Activated naive CD4-positive, alpha-beta T cell treated with anti-CD3 and anti-CD28 coated beads, Interleukin-2, amount 50 U/mL, for 72 hours (primary cell): Measurements from ENCODE around the gene RAB3GAP1. TPM values are rescaled to one million over a fixed set of nuclear protein-coding genes. Genes with fewer than 3 reads are reported as not detected.
A peak's percentile ranks its signal among the peaks of the same experiment; 100 is the strongest.
"Not testable (repeated sequence)": the region's sequence is repeated elsewhere in the genome, so short reads cannot be mapped to it uniquely, and the experiment has no call there.

ENCODE experiments used
- ATAC-seq, 2 donors: fragments of 150-1000 bp; cut with Tn5 transposase; 2 replicates each; pipeline ENCODE4 v1.10.0; 2021; ENCODE audit warnings: mild to moderate bottlenecking in 2 of 2, moderate library complexity in 2 of 2
- DNase-seq, 2 donors: peaks; one replicate each; pipeline ENCODE4 v3.0.0; 2021 to 2022; ENCODE audit warnings: low spot score in 2 of 2
- H3K27ac Mint-ChIP-seq, 2 donors: one replicate each; pipeline ENCODE4 v1.8.0; 2022; ENCODE audit warnings: mild to moderate bottlenecking in 2 of 2, mixed read lengths in 2 of 2
- H3K36me3 Mint-ChIP-seq, 2 donors: one replicate each; pipeline ENCODE4 v1.8.0; 2022; ENCODE audit warnings: mixed read lengths in 2 of 2
- H3K9me3 Mint-ChIP-seq, 2 donors: one replicate each; pipeline ENCODE4 v1.8.0; 2022; ENCODE audit warnings: mixed read lengths in 2 of 2
- total RNA-seq, 2 donors: library from RNA; stranded (reverse); gene quantifications; one replicate each; pipeline ENCODE4 v1.2.3, GENCODE V29; 2022

RAB3GAP1 gene
- total RNA-seq, 2 donors from 2014 or later: 18.8 to 36.2 TPM

DNA sequence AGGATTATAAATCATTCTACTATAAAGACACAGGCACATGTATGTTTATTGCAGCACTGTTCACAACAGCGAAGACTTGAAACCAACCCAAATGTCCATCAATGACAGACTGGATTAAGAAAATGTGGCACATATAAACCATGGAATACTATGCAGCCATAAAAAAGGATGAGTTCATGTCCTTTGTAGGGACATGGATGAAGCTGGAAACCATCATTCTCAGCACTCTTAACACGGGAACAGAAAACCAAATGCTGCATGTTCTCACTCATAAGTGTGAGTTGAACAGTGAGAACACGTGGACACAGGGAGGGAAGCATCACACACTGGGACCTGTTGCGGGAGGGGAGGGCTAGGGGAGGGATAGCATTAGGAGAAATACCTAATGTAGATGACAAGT lies 37.5 kb downstream of the RAB3GAP1 start:
- H3K27ac Mint-ChIP-seq, DNase-seq, ATAC-seq: not testable (repeated sequence)
- peaks cover 0 to 14% of the 10 kb centered on the region in 2 donors for H3K9me3 Mint-ChIP-seq
- H3K36me3 Mint-ChIP-seq: peaks cover 11 to 56% of the 10 kb centered on the region in 2 donors

DNA sequence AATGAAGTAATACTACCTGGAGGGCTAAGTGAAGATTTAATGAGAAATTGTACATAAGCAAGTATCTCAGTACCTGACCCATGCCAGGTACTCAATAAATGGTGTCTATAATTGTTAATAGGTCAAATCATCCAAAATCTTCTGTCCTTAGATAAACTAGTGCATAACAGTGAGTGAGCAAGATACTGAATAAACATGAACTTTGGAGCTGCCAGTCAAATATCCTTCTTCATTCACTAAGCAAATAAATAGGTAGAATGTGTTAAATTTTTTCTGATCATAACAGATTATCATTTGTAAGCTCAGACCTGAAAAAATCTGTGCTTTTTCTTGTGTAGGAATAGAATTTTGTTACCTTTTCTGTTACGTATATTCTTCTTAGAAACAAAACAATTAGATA lies 39.6 kb downstream of the RAB3GAP1 start:
- DNase-seq: no peak
- H3K27ac Mint-ChIP-seq: no peak overlapping the region
- H3K36me3 Mint-ChIP-seq: peaks cover 17 to 51% of the 10 kb centered on the region in 2 donors
- H3K9me3 Mint-ChIP-seq: no peaks in the 10 kb centered on the region
- ATAC-seq: no peak

DNA sequence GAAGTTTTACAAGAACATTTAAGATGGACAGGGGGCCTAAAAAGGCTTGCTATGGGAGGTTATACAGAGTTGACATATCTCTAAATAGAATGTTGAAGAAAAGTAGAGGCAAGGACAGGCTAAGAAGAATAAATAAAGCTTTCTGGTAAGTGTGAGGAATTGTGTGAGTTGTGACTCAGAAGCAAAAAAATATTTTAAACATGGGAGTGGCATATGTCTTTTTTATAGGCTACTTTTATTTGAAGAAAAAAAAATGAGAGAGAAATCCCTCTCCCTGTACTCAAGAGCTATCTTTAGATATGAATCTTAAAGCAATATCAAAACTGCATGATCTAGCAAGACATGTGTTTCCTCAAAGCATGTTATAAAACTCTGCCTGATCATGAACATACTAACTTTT lies 41.1 kb downstream of the RAB3GAP1 start:
- H3K9me3 Mint-ChIP-seq: no peaks in the 10 kb centered on the region
- H3K36me3 Mint-ChIP-seq: peaks cover 17 to 41% of the 10 kb centered on the region in 2 donors
- ATAC-seq: no peak
- no peak for DNase-seq
- peak overlapping the region in 1 of 2 donors; percentile 43 for H3K27ac Mint-ChIP-seq

DNA sequence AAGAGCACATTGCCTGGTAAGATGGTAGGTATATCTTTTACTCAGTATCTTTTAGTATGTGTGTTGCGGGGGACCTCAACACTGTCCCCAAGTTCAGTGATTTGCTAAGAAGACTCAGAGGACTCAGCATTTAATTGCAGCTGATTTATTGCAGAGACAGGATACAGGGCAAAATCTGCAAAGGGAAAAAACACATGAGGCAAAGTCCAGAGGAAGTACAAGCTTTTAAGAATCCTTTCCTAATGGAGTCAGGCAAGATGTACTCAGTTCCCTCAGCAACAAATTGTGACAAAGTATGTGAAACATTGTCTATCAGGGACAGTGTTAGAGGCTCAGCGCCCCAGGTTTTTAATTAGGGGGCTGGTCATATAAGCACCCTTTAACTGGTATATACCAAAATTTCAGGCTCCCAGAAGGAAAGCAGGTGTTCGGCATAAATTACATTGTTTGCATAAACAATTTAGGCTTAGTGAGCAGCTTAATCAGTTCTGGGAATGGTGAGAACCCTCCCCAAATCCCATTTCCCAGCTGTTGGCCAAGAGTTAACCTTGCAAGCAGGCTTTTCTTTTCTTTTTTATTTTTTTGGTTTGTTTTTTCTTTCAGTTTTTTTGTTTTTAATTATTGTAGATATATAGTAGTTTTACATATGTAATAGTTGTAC lies 41.7 kb downstream of the RAB3GAP1 start:
- ATAC-seq: no peak
- DNase-seq: no peak
- no peaks in the 10 kb centered on the region for H3K9me3 Mint-ChIP-seq
- no peak overlapping the region for H3K27ac Mint-ChIP-seq
- peaks cover 17 to 35% of the 10 kb centered on the region in 2 donors for H3K36me3 Mint-ChIP-seq

DNA sequence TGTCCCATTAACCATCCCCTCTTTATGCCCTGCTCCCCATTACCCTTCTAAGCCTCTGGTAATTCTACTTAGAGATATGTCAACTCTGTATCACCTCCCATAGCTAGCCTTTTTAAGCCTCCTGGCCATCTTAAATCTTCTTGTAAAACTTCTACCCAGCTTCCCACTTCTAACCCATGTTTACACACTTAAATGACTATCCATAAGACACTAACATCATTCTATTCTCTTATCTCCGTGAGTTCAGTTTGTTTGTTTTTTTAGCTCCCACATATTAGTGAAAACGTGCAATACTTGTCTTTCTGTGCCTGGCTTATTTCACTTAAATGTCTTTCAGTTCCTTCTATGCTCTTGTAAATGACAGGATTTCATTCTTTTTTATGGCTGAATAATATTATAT lies 42.4 kb downstream of the RAB3GAP1 start:
- Mint-ChIP-seq H3K9me3 (no peaks in the 10 kb centered on the region), H3K27ac (no peak overlapping the region), H3K36me3 (peaks cover 12 to 29% of the 10 kb centered on the region in 2 donors)
- ATAC-seq: no peak
- no peak for DNase-seq

DNA sequence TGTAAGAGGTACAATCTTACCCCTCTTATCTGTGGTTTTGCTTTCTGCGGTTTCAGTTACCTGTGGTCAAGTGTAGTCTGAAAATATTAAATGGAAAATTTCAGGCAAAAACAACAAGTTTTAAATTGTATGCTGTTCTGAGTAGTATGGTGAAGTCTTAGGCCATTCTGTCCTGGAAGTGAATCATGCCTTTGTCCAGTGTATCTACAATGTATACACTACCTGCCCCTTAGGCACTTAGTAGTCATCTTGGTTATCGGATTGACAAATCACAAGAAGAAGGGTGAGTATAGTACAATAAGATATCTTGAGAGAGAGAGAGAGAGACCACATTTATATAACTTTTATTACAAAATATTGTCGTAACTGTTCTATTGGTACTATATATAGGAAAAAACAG lies 43.5 kb downstream of the RAB3GAP1 start:
- no peak overlapping the region for H3K27ac Mint-ChIP-seq
- no peaks in the 10 kb centered on the region for H3K9me3 Mint-ChIP-seq
- DNase-seq (no peak), ATAC-seq (peak in 1 of 2 donors; percentile 45)
- peaks cover 11 to 31% of the 10 kb centered on the region in 2 donors for H3K36me3 Mint-ChIP-seq

DNA sequence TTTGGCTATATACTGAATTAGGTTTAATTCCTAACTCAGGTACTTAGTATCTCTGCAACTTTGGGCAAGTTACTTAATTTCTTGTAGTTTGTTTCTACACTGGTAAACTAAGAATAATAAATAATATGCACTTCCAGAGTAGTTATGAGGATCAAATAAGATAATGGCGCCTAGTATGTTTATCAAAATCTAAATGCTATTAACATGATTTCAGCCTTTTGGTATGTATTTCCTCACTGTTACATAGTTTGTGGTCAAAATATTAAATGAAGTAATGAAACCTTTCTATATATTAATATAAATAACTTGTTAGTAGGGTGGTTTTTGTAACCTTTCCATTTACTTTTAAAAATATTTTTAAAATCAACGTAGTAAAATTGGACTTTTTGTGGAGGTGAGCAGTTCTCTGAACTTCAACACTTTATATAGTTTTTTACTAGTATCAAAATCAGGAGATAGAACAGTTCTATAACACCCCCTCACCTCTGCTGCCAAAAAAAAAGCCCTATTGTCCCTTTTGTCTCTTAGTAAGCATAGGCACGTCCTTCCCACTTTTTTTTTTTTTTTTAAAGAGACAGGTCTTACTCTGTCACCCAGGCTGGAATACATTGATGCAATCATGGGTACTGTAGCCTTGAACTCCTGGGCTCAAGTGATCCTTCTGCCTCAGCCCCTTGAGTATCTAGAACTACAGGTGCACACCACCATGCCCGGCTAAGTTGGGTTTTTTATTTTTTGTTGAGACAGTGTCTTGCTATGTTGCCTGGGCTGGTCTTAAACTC lies 44.8 kb downstream of the RAB3GAP1 start:
- DNase-seq: no peak

DNA sequence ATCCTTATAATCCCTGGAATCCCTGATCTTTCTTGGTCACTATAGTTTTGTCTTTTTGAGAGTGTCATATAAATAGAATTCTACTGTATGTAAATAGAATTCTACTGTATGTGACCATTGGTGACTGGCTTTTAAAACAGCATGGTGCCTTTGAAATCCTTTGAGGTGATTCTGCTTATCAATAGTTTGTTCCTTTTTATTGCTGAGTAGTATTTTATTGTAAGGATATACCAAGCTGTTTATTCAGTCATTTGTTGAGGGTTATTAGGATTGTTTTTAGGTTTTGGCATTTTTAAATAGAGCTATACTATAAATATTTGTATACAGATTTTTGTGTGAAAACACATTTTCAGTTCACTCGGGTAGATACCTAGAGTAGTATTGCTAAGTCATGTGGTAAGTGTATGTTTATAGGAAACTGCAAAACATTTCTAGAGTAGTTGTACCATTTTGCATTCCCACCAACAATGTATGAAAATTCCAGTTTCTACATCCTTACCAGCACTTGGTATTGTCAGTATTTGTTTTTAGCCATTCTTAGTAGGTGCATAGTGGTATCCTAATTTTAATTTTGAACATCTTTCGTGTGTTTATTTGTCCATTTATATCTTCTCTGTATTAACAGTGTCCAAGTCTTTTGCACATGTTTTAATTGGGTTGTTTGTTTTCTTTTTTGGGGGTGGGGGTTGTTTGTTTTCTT lies 45.6 kb downstream of the RAB3GAP1 start:
- Mint-ChIP-seq H3K9me3 (peaks cover 0 to 4% of the 10 kb centered on the region in 2 donors), H3K27ac (no peak overlapping the region), H3K36me3 (peaks cover 20 to 42% of the 10 kb centered on the region in 2 donors)
- DNase-seq (no peak), ATAC-seq (no peak)

More for the DNA sequence above, 44.8 kb downstream of the RAB3GAP1 start:
- H3K9me3 Mint-ChIP-seq: peaks cover 0 to 2% of the 10 kb centered on the region in 2 donors
- no peak overlapping the region for H3K27ac Mint-ChIP-seq
- no peak for ATAC-seq
- H3K36me3 Mint-ChIP-seq: peaks cover 17 to 38% of the 10 kb centered on the region in 2 donors

DNA sequence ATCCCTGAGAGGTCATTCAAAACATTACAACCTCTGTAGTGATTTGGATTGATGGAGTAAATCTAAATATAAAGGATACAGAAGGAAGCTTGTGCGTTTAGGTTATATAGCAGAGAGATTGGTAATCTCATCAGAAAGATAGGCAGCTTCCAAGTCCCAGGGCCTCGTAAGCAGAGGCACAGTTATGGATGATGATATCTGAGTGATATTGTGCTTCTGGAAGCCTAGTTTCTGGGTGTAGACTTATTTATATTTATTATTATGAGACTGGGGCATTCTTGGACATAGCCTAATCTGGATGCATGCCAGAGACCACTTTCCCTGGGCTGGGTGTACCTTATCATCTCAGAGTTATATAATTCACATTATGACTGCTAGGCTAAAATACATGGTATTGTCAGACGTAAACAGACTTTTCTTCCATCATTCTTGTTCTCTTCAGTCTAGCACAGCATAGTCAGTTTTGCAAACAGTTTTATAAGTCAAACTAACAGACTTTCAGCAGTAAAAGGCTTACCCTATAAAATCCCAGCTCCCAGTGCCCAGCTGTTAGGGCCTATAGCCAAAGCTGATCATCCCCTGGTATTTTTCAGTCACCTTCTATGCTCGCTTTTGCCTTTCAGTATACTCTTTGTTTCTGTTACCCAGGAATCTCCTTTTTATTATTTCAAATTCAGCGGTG lies 47.9 kb downstream of the RAB3GAP1 start:
- peak overlapping the region; percentile 18 to 83 for H3K27ac Mint-ChIP-seq
- peaks cover 29 to 44% of the 10 kb centered on the region in 2 donors for H3K36me3 Mint-ChIP-seq
- DNase-seq: no peak
- no peak for ATAC-seq
- H3K9me3 Mint-ChIP-seq: peaks cover 6 to 15% of the 10 kb centered on the region in 2 donors

DNA sequence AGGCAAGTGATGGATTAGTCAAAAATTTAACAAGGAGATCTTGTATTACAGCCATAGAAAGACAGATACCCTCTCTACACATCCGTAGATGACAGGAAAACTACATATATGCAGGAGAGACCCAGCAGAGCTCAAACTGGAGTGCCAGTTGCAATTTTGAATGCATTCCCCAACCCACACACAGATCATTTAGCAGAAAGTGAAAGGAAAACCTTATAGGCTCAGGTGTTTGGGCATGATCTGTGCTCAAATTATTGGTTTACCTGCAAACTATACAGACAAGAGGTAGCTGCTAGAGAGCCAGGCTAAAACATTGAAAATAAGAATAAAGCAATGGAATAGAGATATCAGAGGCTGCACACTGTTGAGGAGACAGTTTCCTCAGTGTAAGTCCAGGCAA lies 51.8 kb downstream of the RAB3GAP1 start:
- peaks cover 6 to 15% of the 10 kb centered on the region in 2 donors for H3K9me3 Mint-ChIP-seq
- DNase-seq (no peak), ATAC-seq (no peak)
- H3K27ac Mint-ChIP-seq: peak overlapping the region in 1 of 2 donors; percentile 40
- peaks cover 25 to 42% of the 10 kb centered on the region in 2 donors for H3K36me3 Mint-ChIP-seq

DNA sequence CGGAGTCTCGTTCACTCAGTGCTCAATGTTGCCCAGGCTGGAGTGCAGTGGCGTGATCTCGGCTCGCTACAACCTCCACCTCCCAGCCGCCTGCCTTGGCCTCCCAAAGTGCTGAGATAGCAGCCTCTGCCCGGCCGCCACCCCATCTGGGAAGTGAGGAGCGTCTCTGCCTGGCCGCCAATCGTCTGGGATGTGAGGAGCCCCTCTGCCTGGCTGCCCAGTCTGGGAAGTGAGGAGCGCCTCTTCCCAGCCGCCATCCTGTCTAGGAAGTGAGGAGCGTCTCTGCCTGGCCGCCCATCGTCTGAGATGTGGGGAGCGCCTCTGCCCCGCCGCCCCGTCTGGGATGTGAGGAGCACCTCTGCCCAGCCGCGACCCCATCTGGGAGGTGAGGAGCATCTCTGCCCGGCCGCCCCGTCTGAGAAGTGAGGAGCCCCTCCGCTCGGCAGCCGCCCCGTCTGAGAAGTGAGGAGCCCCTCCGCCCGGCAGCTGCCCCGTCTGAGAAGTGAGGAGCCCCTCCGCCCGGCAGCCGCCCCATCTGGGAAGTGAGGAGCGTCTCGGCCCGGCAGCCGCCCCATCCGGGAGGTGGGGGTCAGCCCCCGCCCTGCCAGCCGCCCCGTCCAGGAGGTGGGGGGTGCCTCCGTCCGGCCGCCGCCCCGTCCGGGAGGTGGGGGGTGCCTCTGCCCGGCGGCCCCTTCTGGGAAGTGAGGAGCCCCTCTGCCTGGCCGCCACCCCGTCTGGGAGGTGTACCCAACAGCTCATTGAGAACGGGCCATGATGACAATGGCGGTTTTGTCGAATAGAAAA lies 53.6 kb downstream of the RAB3GAP1 start:
- ATAC-seq, H3K27ac Mint-ChIP-seq, DNase-seq: not testable (repeated sequence)
- H3K36me3 Mint-ChIP-seq: peaks cover 23 to 46% of the 10 kb centered on the region in 2 donors
- H3K9me3 Mint-ChIP-seq: peaks cover 6 to 15% of the 10 kb centered on the region in 2 donors

DNA sequence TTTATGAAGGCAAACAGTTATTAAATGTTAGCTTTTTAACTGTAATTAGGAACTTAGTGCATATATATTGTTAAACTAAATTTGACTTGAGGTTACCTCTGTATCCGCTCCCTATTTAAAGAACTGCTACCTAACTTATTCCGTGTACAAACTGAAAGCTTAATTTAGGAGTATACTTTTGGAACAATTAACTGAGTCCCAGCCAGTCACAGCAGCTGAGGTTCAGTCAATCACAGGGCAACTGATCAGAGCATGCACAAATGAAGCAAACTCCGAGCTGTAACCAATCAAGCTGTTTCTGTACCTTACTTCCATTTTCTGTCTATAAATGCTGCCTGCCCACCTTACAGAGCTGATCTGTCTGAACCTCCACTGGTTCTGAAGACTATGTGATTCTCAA lies 61.2 kb downstream of the RAB3GAP1 start:
- H3K27ac Mint-ChIP-seq: no peak overlapping the region
- H3K9me3 Mint-ChIP-seq: no peaks in the 10 kb centered on the region
- ATAC-seq (no peak), DNase-seq (no peak)
- peaks cover 0 to 11% of the 10 kb centered on the region in 2 donors for H3K36me3 Mint-ChIP-seq

DNA sequence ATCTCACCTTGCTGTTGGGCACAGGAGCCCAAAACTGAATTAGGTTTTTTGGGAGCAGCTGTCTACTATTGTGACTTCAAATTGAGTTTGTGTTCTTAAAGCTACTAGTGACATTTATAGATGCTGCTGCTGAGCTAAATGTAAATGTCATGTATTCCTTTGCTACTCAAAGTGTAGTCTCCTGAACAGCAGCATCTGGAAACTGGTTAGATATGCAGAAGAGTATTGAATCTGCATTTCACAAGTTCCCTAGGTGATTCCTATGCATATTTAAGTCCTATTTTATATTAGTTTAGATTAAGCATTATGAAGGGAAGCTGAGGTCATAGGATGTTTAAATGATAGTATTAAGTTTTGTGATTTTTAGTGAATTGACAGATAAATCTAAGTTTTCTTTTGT lies 67.5 kb downstream of the RAB3GAP1 start:
- Mint-ChIP-seq H3K36me3 (peaks cover 0 to 8% of the 10 kb centered on the region in 2 donors), H3K9me3 (no peaks in the 10 kb centered on the region), H3K27ac (no peak overlapping the region)
- DNase-seq (no peak), ATAC-seq (no peak)

DNA sequence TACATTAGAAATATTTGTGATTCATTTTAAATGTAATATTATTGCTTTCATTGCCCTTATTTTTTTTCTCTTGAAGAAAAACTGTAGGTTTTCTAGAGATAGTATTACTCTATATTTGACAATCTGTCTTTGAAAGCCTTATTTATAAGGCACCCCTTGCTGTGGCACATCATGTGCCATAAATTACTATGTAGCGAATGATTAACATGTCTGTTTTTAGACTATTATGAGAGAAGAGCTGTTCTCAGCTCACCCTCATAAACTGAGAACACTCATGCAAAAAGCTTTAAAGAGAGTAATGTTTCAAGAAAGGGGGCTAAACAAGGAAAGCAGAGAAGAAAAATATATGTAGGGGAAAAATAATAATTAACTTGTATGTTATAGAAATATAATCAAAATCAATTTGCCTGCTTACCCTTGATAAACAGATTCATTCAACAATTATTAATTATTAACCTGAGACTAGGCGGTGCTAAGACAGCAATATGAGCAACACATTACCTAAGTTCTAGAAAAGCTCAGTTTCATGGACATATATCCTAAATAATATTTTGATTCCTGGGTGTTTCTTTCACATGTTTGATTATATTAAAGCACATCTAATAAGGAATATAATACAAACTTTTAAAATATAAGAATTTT lies 69.0 kb downstream of the RAB3GAP1 start:
- ATAC-seq (no peak), DNase-seq (no peak)
- Mint-ChIP-seq H3K27ac (no peak overlapping the region), H3K9me3 (no peaks in the 10 kb centered on the region), H3K36me3 (peaks cover 0 to 8% of the 10 kb centered on the region in 2 donors)

DNA sequence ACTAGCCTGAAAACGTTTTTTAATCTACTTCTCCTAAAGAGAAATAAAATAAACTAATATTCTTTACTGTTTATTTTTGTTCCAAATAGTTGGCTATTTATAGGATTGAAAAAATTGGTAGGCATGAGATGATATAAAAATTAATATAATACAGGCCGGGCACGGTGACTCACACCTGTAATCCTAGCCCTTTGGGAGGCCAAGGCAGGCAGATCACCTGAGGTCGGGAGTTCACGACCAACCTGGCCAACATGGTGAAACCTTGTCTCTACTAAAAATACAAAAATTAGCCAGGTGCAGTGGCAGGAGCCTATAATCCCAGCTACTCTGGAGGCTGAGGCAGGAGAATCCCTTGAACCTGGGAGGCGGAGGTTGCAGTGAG lies 69.6 kb downstream of the RAB3GAP1 start:
- not testable (repeated sequence) for ATAC-seq, H3K27ac Mint-ChIP-seq, DNase-seq, H3K36me3 Mint-ChIP-seq, H3K9me3 Mint-ChIP-seq
